Lower leg skin (tissue), 4 donors: ENCODE results near the gene IGLL5. TPM values are rescaled to one million over a fixed set of nuclear protein-coding genes. Genes with fewer than 3 reads are reported as not detected.

ENCODE experiments used
- DNase-seq, 2 donors: peaks; one replicate each; pipeline ENCODE4 v3.0.0-alpha.2; 2019; ENCODE audit warnings: low spot score in 2 of 2
- H3K4me3 ChIP-seq: fragments of 200-600 bp; sonication (generic); 2 replicates; pipeline ENCODE4 v1.5.1; 2017; ENCODE audit warnings: mild to moderate bottlenecking, low read depth; ENCODE audit not compliant: poor library complexity, severe bottlenecking
- CTCF ChIP-seq, 3 donors: fragments of 450-650 bp; IDR thresholded peaks; one replicate each; pipeline ENCODE4 v1.5.1; 2016; ENCODE audit warnings: antibody characterized with exemption in 3 of 3, mild to moderate bottlenecking in 3 of 3, moderate library complexity in 2 of 3
- POLR2A ChIP-seq, 2 donors: fragments of 450-650 bp; IDR thresholded peaks; one replicate each; pipeline ENCODE4 v1.6.1; 2016 to 2017; ENCODE audit warnings: antibody characterized with exemption in 2 of 2, mild to moderate bottlenecking in 1 of 2, moderate library complexity in 1 of 2
- WGBS, 2 donors: methylation state at CpG; one replicate each; pipeline ENCODE4 v1.1.5; 2018; 5-methylcytosine and 5-hydroxymethylcytosine counted together
- intact Hi-C: fragments of 100-400 bp; cut with DNase I; formaldehyde crosslinking; loops from one replicate; pipeline ENCODE4 v1.15.0; 2023; ENCODE audit warnings: low total_unique reads
- total RNA-seq, 4 donors: library from RNA; depleted of rRNA; stranded (reverse); fragments of >200 nt; gene quantifications; one replicate each; pipeline ENCODE4 v1.1.0, GENCODE V29; 2016

The IGLL5 gene
- total RNA-seq, 4 donors from 2014 or later = not detected

GRCh38 chr22:22911327-22912134, 23.9 kb downstream of the IGLL5 start:
- 80 to 81% methylated on average over 15 of the region's 15 CpGs for WGBS, 2 donors
- no peak overlapping the region for H3K4me3 ChIP-seq
- TF ChIP-seq POLR2A (IDR thresholded peaks at IDR 0.05) (no peak), CTCF (IDR thresholded peaks at IDR 0.05) (no peak)

GRCh38 chr22:22912135-22912987, 24.7 kb downstream of the IGLL5 start:
- no peak for DNase-seq
- no peak for TF ChIP-seq CTCF (IDR thresholded peaks at IDR 0.05)
- no peak for TF ChIP-seq POLR2A (IDR thresholded peaks at IDR 0.05)
- H3K4me3 ChIP-seq = no peak overlapping the region
- 75 to 85% methylated on average over 8 of the region's 8 CpGs for WGBS, 2 donors
- intact Hi-C loops = no loop called here

More at GRCh38 chr22:22911327-22912134, 23.9 kb downstream of the IGLL5 start:
- intact Hi-C loops = no loop called here
- DNase-seq = no peak

GRCh38 chr22:22912988-22913253, 25.3 kb downstream of the IGLL5 start:
- intact Hi-C loops = no loop called here
- 86 to 88% methylated on average over 7 of the region's 7 CpGs for WGBS, 2 donors
- TF ChIP-seq CTCF (IDR thresholded peaks at IDR 0.05) (no peak), POLR2A (IDR thresholded peaks at IDR 0.05) (no peak)
- DNase-seq = no peak
- H3K4me3 ChIP-seq = no peak overlapping the region

GRCh38 chr22:22913989-22914388, 26.4 kb downstream of the IGLL5 start:
- 63 to 84% methylated on average over 5 of the region's 5 CpGs for WGBS, 2 donors
- intact Hi-C loops = no loop called here
- TF ChIP-seq CTCF (IDR thresholded peaks at IDR 0.05) = no peak
- TF ChIP-seq POLR2A (IDR thresholded peaks at IDR 0.05) = no peak
- no peak for DNase-seq
- no peak overlapping the region for H3K4me3 ChIP-seq

GRCh38 chr22:22914726-22915669, 27.4 kb downstream of the IGLL5 start:
- no peak for DNase-seq
- intact Hi-C loops = no loop called here
- TF ChIP-seq CTCF (IDR thresholded peaks at IDR 0.05) (no peak), POLR2A (IDR thresholded peaks at IDR 0.05) (no peak)
- H3K4me3 ChIP-seq = no peak overlapping the region
- 81 to 87% methylated on average over 11 of the region's 11 CpGs for WGBS, 2 donors
